Measurements from ENCODE around the gene RIC3. TPM values are rescaled to one million over a fixed set of nuclear protein-coding genes. Genes with fewer than 3 reads are reported as not detected.

The RIC3 gene
- total and polyA plus RNA-seq, 2 donors (not counting 3 experiments of a cell fraction or from before 2014, with no cell fraction given) = not detected

- Histone ChIP-seq H3K9me3 (replicated peaks; ENCODE audit: control insufficient read depth, insufficient read depth, low read length) (no peaks in the 10 kb centered on the region), H3K27me3 (ENCODE audit: control insufficient read depth in 2 of 2, insufficient read depth in 2 of 2, low read length in 2 of 2) (no peaks in the 10 kb centered on the region), H3K9me1 (replicated peaks; ENCODE audit: control insufficient read depth, extremely low read depth, insufficient read depth, low read length) (no peaks in the 10 kb centered on the region), H3K36me3 (ENCODE audit: control insufficient read depth in 2 of 2, extremely low read depth in 1 of 2, insufficient read depth in 2 of 2, low read length in 2 of 2) (no peaks in the 10 kb centered on the region), H3K79me2 (ENCODE audit: control insufficient read depth, insufficient read depth, low read length) (no peaks in the 10 kb centered on the region), H4K20me1 (replicated peaks; ENCODE audit: control insufficient read depth, extremely low read depth, insufficient read depth, low read length) (no peaks in the 10 kb centered on the region), H3K4me2 (ENCODE audit: insufficient read depth, low read length) (no peak overlapping the region), H2AFZ (ENCODE audit: low read depth, low read length) (peak overlapping the region; percentile 56), H3K4me3 (replicated peaks in 1 of 3; ENCODE audit: insufficient read depth in 1 of 3, low read depth in 1 of 3, low read length in 3 of 3) (no peak overlapping the region), H3K27ac (ENCODE audit: insufficient read depth, low read depth, low read length) (no peak overlapping the region), H3K9ac (replicated peaks; ENCODE audit: extremely low read depth, insufficient read depth, low read length) (no peak overlapping the region), H3K4me1 (ENCODE audit: control insufficient read depth, extremely low read depth, insufficient read depth, low read length) (no peaks in the 10 kb centered on the region)
- peak; percentile 61 for DNase-seq (ENCODE audit: low read depth, low spot score)
- peak; percentile 77 for FAIRE-seq
- ChIA-PET POLR2A (no interaction called here), CTCF (interaction anchor here (0.9 to 20.3 kb wide), 9 partner anchors 11 to 995 kb away, joined by 3 to 822 read pairs (median 6); partner anchors contain the start of genes EIF3F and TUB)
- intact Hi-C loops (cut with micrococcal nuclease) (loop anchor here (1.0 to 10.0 kb wide), 3 partner anchors 87 to 398 kb away; no protein-coding TSS in a partner anchor), dilution Hi-C loops (cut with MboI; ENCODE audit: extremely low pct_ligation_motif_present, low sequenced_read_pairs) (no loop called here)
- peak; percentile 67 to 68 for TF ChIP-seq CTCF (IDR thresholded peaks at IDR 0.05; ENCODE audit: extremely low read depth in 1 of 2, insufficient read depth in 1 of 2, low read depth in 1 of 2, low read length in 2 of 2)
- TF ChIP-seq POLR2A (IDR thresholded peaks at IDR 0.05; ENCODE audit: low read depth, low read length) = no peak
- no TSS peak for BruUV-seq (replicated peaks)
Measured at GRCh38 chr11:8092587-8093424, 76.0 kb downstream of the RIC3 start.

- no peak overlapping the region for H3K9ac ChIP-seq (replicated peaks; ENCODE audit: extremely low read depth, insufficient read depth, low read length)
- no peak overlapping the region for H3K4me2 ChIP-seq (ENCODE audit: insufficient read depth, low read length)
- H3K36me3 ChIP-seq (ENCODE audit: control insufficient read depth in 2 of 2, extremely low read depth in 1 of 2, insufficient read depth in 2 of 2, low read length in 2 of 2) = no peaks in the 10 kb centered on the region
- H3K27me3 ChIP-seq (ENCODE audit: control insufficient read depth in 2 of 2, insufficient read depth in 2 of 2, low read length in 2 of 2) = no peaks in the 10 kb centered on the region
- DNase-seq (ENCODE audit: low read depth, low spot score) (no peak), FAIRE-seq (no peak)
- no peak overlapping the region for H2AFZ ChIP-seq (ENCODE audit: low read depth, low read length)
- no peak overlapping the region for H3K4me3 ChIP-seq (replicated peaks in 1 of 3; ENCODE audit: insufficient read depth in 1 of 3, low read depth in 1 of 3, low read length in 3 of 3)
- no peaks in the 10 kb centered on the region for H3K9me3 ChIP-seq (replicated peaks; ENCODE audit: control insufficient read depth, insufficient read depth, low read length)
- ChIA-PET POLR2A (no interaction called here), CTCF (interaction anchor here (1.0 to 20.3 kb wide), 22 partner anchors 7 to 994 kb away, joined by 3 to 822 read pairs (median 5); partner anchors contain the start of genes EIF3F and TUB)
- no peaks in the 10 kb centered on the region for H3K79me2 ChIP-seq (ENCODE audit: control insufficient read depth, insufficient read depth, low read length)
- BruUV-seq (replicated peaks) = no TSS peak
- H4K20me1 ChIP-seq (replicated peaks; ENCODE audit: control insufficient read depth, extremely low read depth, insufficient read depth, low read length) = no peaks in the 10 kb centered on the region
- TF ChIP-seq CTCF (IDR thresholded peaks at IDR 0.05; ENCODE audit: extremely low read depth in 1 of 2, insufficient read depth in 1 of 2, low read depth in 1 of 2, low read length in 2 of 2) (no peak), EZH2 (IDR thresholded peaks at IDR 0.05; ENCODE audit: borderline replicate concordance, low read depth, low read length, severe bottlenecking) (no peak), MYC (IDR thresholded peaks at IDR 0.05; ENCODE audit: low read depth, low read length) (no peak), POLR2A (IDR thresholded peaks at IDR 0.05; ENCODE audit: low read depth, low read length) (no peak)
- no peak overlapping the region for H3K27ac ChIP-seq (ENCODE audit: insufficient read depth, low read depth, low read length)
- no peaks in the 10 kb centered on the region for H3K4me1 ChIP-seq (ENCODE audit: control insufficient read depth, extremely low read depth, insufficient read depth, low read length)
- intact Hi-C loops (cut with micrococcal nuclease) = loop anchor here (1.0 to 10.0 kb wide), 3 partner anchors 85 to 397 kb away; no protein-coding TSS in a partner anchor
- H3K9me1 ChIP-seq (replicated peaks; ENCODE audit: control insufficient read depth, extremely low read depth, insufficient read depth, low read length) = no peaks in the 10 kb centered on the region
- dilution Hi-C loops (cut with MboI; ENCODE audit: extremely low pct_ligation_motif_present, low sequenced_read_pairs) = no loop called here
Measured at GRCh38 chr11:8091721-8092120, 77.1 kb downstream of the RIC3 start.
